ENCODE data around the gene PAX9.
"Not testable (repeated sequence)": the region's sequence is repeated elsewhere in the genome, so short reads cannot be mapped to it uniquely, and the experiment has no call there.

DNA sequence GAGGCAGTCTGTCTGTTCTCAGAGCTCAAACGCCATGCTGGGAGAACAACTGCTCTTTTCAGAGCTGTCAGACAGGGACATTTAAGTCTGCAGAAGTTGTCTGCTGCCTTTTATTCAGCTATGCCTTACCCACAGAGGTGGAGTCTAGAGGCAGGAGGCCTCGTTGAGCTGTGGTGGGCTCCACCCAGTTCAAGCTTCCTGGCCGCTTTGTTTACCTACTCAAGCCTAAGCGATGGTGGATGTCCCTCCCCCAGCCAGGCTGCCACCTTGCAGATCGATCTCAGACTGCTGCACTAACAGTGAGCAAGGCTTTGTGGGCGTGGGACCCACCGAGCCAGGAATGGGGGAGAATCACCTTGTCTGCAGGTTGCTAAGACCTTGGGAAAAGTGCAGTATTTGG lies 37.8 kb downstream of the PAX9 start:
- TF ChIP-seq, protein P1, sequence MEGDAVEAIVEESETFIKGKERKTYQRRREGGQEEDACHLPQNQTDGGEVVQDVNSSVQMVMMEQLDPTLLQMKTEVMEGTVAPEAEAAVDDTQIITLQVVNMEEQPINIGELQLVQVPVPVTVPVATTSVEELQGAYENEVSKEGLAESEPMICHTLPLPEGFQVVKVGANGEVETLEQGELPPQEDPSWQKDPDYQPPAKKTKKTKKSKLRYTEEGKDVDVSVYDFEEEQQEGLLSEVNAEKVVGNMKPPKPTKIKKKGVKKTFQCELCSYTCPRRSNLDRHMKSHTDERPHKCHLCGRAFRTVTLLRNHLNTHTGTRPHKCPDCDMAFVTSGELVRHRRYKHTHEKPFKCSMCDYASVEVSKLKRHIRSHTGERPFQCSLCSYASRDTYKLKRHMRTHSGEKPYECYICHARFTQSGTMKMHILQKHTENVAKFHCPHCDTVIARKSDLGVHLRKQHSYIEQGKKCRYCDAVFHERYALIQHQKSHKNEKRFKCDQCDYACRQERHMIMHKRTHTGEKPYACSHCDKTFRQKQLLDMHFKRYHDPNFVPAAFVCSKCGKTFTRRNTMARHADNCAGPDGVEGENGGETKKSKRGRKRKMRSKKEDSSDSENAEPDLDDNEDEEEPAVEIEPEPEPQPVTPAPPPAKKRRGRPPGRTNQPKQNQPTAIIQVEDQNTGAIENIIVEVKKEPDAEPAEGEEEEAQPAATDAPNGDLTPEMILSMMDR (IDR thresholded peaks at IDR 0.05), result not testable (repeated sequence)
- TF ChIP-seq POLR2A (IDR thresholded peaks at IDR 0.05), result not testable (repeated sequence)

Data from uterus (tissue), 2 donors.